ENCODE measurements around the gene SAMD4A.

DNA sequence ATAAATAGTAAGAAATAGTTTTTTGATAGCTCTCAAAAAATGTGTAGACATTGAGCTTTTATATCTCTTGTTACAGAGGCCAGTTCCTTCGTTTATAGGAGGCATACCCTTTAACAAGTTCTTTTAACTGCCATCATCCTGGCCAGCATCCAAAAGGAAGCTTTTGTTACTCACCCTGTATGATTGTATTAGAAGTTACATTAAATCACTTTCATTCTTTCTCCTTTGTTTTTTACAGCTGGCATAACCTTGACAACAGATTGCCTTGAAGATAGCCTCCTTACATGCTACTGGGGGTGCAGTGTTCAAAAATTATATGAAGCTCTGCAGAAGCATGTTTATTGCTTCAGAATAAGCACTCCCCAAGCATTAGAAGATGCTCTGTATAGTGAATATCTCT, 37.1 kb upstream of the SAMD4A start:
- TF ChIP-seq, protein P1, sequence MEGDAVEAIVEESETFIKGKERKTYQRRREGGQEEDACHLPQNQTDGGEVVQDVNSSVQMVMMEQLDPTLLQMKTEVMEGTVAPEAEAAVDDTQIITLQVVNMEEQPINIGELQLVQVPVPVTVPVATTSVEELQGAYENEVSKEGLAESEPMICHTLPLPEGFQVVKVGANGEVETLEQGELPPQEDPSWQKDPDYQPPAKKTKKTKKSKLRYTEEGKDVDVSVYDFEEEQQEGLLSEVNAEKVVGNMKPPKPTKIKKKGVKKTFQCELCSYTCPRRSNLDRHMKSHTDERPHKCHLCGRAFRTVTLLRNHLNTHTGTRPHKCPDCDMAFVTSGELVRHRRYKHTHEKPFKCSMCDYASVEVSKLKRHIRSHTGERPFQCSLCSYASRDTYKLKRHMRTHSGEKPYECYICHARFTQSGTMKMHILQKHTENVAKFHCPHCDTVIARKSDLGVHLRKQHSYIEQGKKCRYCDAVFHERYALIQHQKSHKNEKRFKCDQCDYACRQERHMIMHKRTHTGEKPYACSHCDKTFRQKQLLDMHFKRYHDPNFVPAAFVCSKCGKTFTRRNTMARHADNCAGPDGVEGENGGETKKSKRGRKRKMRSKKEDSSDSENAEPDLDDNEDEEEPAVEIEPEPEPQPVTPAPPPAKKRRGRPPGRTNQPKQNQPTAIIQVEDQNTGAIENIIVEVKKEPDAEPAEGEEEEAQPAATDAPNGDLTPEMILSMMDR (IDR thresholded peaks at IDR 0.05): no peak
- no peak for TF ChIP-seq POLR2A (IDR thresholded peaks at IDR 0.05)
